ENCODE results near the gene TMEM51. TPM values are rescaled to one million over a fixed set of nuclear protein-coding genes. Genes with fewer than 3 reads are reported as not detected.

The TMEM51 gene
- total and polyA plus RNA-seq, 2 donors = 3.4 to 9.7 TPM

- Histone ChIP-seq H3K27ac (ENCODE audit: low read depth in 1 of 2, low read length in 1 of 2) (peak overlapping the region in 1 of 2 donors; percentile 65), H3K4me3 (ENCODE audit: low read length in 2 of 2) (peak overlapping the region in 1 of 2 donors; percentile 30), H3K4me1 (ENCODE audit: control insufficient read depth in 2 of 2, insufficient read depth in 2 of 2, low read length in 2 of 2) (peaks cover 23 to 61% of the 10 kb centered on the region in 2 donors), H3K9me3 (ENCODE audit: control insufficient read depth in 2 of 2, insufficient read depth in 1 of 2, low read length in 1 of 2) (peaks cover 0 to 1% of the 10 kb centered on the region in 2 donors), H3K36me3 (ENCODE audit: control insufficient read depth in 2 of 2, insufficient read depth in 2 of 2, low read length in 1 of 2) (no peaks in the 10 kb centered on the region), H3K27me3 (ENCODE audit: control insufficient read depth in 2 of 2, insufficient read depth in 1 of 2, low read length in 1 of 2) (peaks cover 37 to 48% of the 10 kb centered on the region in 2 donors)
- 49% methylated on average over 11 of the region's 11 CpGs for whole genome bisulfite sequencing
- peak in 6 of 9 donors; percentile 26 to 77 (median 40) for DNase-seq (ENCODE audit: low read depth in 6 of 9, low spot score in 9 of 9)
Observed at GRCh38 chr1:15155888-15156741, 2.6 kb downstream of the TMEM51 start.

GRCh38 chr1:15156807-15157380, 3.3 kb downstream of the TMEM51 start:
- peak overlapping the region; percentile 19 to 64 for H3K27ac ChIP-seq (ENCODE audit: low read depth in 1 of 2, low read length in 1 of 2)
- H3K4me3 ChIP-seq (ENCODE audit: low read length in 2 of 2) = no peak overlapping the region
- H3K4me1 ChIP-seq (ENCODE audit: control insufficient read depth in 2 of 2, insufficient read depth in 2 of 2, low read length in 2 of 2) = peaks cover 23 to 61% of the 10 kb centered on the region in 2 donors
- DNase-seq (ENCODE audit: low read depth in 6 of 9, low spot score in 9 of 9) = no peak
- H3K9me3 ChIP-seq (ENCODE audit: control insufficient read depth in 2 of 2, insufficient read depth in 1 of 2, low read length in 1 of 2) = peaks cover 0 to 1% of the 10 kb centered on the region in 2 donors
- peaks cover 31 to 41% of the 10 kb centered on the region in 2 donors for H3K27me3 ChIP-seq (ENCODE audit: control insufficient read depth in 2 of 2, insufficient read depth in 1 of 2, low read length in 1 of 2)
- no peaks in the 10 kb centered on the region for H3K36me3 ChIP-seq (ENCODE audit: control insufficient read depth in 2 of 2, insufficient read depth in 2 of 2, low read length in 1 of 2)
- 82% methylated on average over 9 of the region's 9 CpGs for WGBS

- Histone ChIP-seq H3K27me3 (ENCODE audit: control insufficient read depth in 2 of 2, insufficient read depth in 1 of 2, low read length in 1 of 2) (peaks cover 22 to 32% of the 10 kb centered on the region in 2 donors), H3K4me1 (ENCODE audit: control insufficient read depth in 2 of 2, insufficient read depth in 2 of 2, low read length in 2 of 2) (peaks cover 19 to 55% of the 10 kb centered on the region in 2 donors), H3K9me3 (ENCODE audit: control insufficient read depth in 2 of 2, insufficient read depth in 1 of 2, low read length in 1 of 2) (peaks cover 0 to 1% of the 10 kb centered on the region in 2 donors), H3K4me3 (ENCODE audit: low read length in 2 of 2) (no peak overlapping the region), H3K27ac (ENCODE audit: low read depth in 1 of 2, low read length in 1 of 2) (no peak overlapping the region), H3K36me3 (ENCODE audit: control insufficient read depth in 2 of 2, insufficient read depth in 2 of 2, low read length in 1 of 2) (no peaks in the 10 kb centered on the region)
- no peak for DNase-seq (ENCODE audit: low read depth in 6 of 9, low spot score in 9 of 9)
- WGBS = 83% methylated on average over 17 of the region's 17 CpGs
Observed at GRCh38 chr1:15157524-15158399, 4.2 kb downstream of the TMEM51 start.

GRCh38 chr1:15158506-15159165, 5.1 kb downstream of the TMEM51 start:
- Histone ChIP-seq H3K36me3 (ENCODE audit: control insufficient read depth in 2 of 2, insufficient read depth in 2 of 2, low read length in 1 of 2) (no peaks in the 10 kb centered on the region), H3K4me1 (ENCODE audit: control insufficient read depth in 2 of 2, insufficient read depth in 2 of 2, low read length in 2 of 2) (peaks cover 19 to 58% of the 10 kb centered on the region in 2 donors)

GRCh38 chr1:15159166-15159555, 5.6 kb downstream of the TMEM51 start:
- H3K9me3 ChIP-seq (ENCODE audit: control insufficient read depth in 2 of 2, insufficient read depth in 1 of 2, low read length in 1 of 2) = no peaks in the 10 kb centered on the region
- peaks cover 10 to 18% of the 10 kb centered on the region in 2 donors for H3K27me3 ChIP-seq (ENCODE audit: control insufficient read depth in 2 of 2, insufficient read depth in 1 of 2, low read length in 1 of 2)
- DNase-seq (ENCODE audit: low read depth in 6 of 9, low spot score in 9 of 9) = no peak
- H3K4me1 ChIP-seq (ENCODE audit: control insufficient read depth in 2 of 2, insufficient read depth in 2 of 2, low read length in 2 of 2) = peaks cover 19 to 55% of the 10 kb centered on the region in 2 donors
- no peak overlapping the region for H3K4me3 ChIP-seq (ENCODE audit: low read length in 2 of 2)
- no peaks in the 10 kb centered on the region for H3K36me3 ChIP-seq (ENCODE audit: control insufficient read depth in 2 of 2, insufficient read depth in 2 of 2, low read length in 1 of 2)
- no peak overlapping the region for H3K27ac ChIP-seq (ENCODE audit: low read depth in 1 of 2, low read length in 1 of 2)
- 70% methylated on average over 7 of the region's 7 CpGs for WGBS

More at GRCh38 chr1:15158506-15159165, 5.1 kb downstream of the TMEM51 start:
- H3K4me3 ChIP-seq (ENCODE audit: low read length in 2 of 2) = no peak overlapping the region
- no peak overlapping the region for H3K27ac ChIP-seq (ENCODE audit: low read depth in 1 of 2, low read length in 1 of 2)
- no peak for DNase-seq (ENCODE audit: low read depth in 6 of 9, low spot score in 9 of 9)
- no peaks in the 10 kb centered on the region for H3K9me3 ChIP-seq (ENCODE audit: control insufficient read depth in 2 of 2, insufficient read depth in 1 of 2, low read length in 1 of 2)
- 74% methylated on average over 13 of the region's 13 CpGs for WGBS
- H3K27me3 ChIP-seq (ENCODE audit: control insufficient read depth in 2 of 2, insufficient read depth in 1 of 2, low read length in 1 of 2) = peaks cover 14 to 23% of the 10 kb centered on the region in 2 donors

GRCh38 chr1:15160626-15161025, 7.1 kb downstream of the TMEM51 start:
- Histone ChIP-seq H3K27me3 (ENCODE audit: control insufficient read depth in 2 of 2, insufficient read depth in 1 of 2, low read length in 1 of 2) (peaks cover 0 to 3% of the 10 kb centered on the region in 2 donors), H3K4me3 (ENCODE audit: low read length in 2 of 2) (no peak overlapping the region), H3K36me3 (ENCODE audit: control insufficient read depth in 2 of 2, insufficient read depth in 2 of 2, low read length in 1 of 2) (no peaks in the 10 kb centered on the region), H3K4me1 (ENCODE audit: control insufficient read depth in 2 of 2, insufficient read depth in 2 of 2, low read length in 2 of 2) (peaks cover 19 to 43% of the 10 kb centered on the region in 2 donors), H3K27ac (ENCODE audit: low read depth in 1 of 2, low read length in 1 of 2) (no peak overlapping the region), H3K9me3 (ENCODE audit: control insufficient read depth in 2 of 2, insufficient read depth in 1 of 2, low read length in 1 of 2) (no peaks in the 10 kb centered on the region)
- DNase-seq (ENCODE audit: low read depth in 6 of 9, low spot score in 9 of 9) = no peak
- 73% methylated on average over 8 of the region's 8 CpGs for WGBS

- Histone ChIP-seq H3K27me3 (ENCODE audit: control insufficient read depth in 2 of 2, insufficient read depth in 1 of 2, low read length in 1 of 2) (no peaks in the 10 kb centered on the region), H3K36me3 (ENCODE audit: control insufficient read depth in 2 of 2, insufficient read depth in 2 of 2, low read length in 1 of 2) (no peaks in the 10 kb centered on the region), H3K9me3 (ENCODE audit: control insufficient read depth in 2 of 2, insufficient read depth in 1 of 2, low read length in 1 of 2) (no peaks in the 10 kb centered on the region), H3K27ac (ENCODE audit: low read depth in 1 of 2, low read length in 1 of 2) (no peak overlapping the region), H3K4me3 (ENCODE audit: low read length in 2 of 2) (no peak overlapping the region), H3K4me1 (ENCODE audit: control insufficient read depth in 2 of 2, insufficient read depth in 2 of 2, low read length in 2 of 2) (peaks cover 0 to 14% of the 10 kb centered on the region in 2 donors)
- DNase-seq (ENCODE audit: low read depth in 6 of 9, low spot score in 9 of 9) = no peak
- 61% methylated on average over 3 of the region's 3 CpGs for WGBS
Observed at GRCh38 chr1:15167386-15167785, 13.8 kb downstream of the TMEM51 start.

- Histone ChIP-seq H3K36me3 (ENCODE audit: control insufficient read depth in 2 of 2, insufficient read depth in 2 of 2, low read length in 1 of 2) (no peaks in the 10 kb centered on the region), H3K4me3 (ENCODE audit: low read length in 2 of 2) (no peak overlapping the region), H3K27me3 (ENCODE audit: control insufficient read depth in 2 of 2, insufficient read depth in 1 of 2, low read length in 1 of 2) (no peaks in the 10 kb centered on the region), H3K9me3 (ENCODE audit: control insufficient read depth in 2 of 2, insufficient read depth in 1 of 2, low read length in 1 of 2) (no peaks in the 10 kb centered on the region), H3K4me1 (ENCODE audit: control insufficient read depth in 2 of 2, insufficient read depth in 2 of 2, low read length in 2 of 2) (peaks cover 0 to 17% of the 10 kb centered on the region in 2 donors), H3K27ac (ENCODE audit: low read depth in 1 of 2, low read length in 1 of 2) (peak overlapping the region in 1 of 2 donors; percentile 2)
- WGBS = 60% methylated on average over 5 of the region's 5 CpGs
- no peak for DNase-seq (ENCODE audit: low read depth in 6 of 9, low spot score in 9 of 9)
Observed at GRCh38 chr1:15168479-15168878, 14.9 kb downstream of the TMEM51 start.

All from thymus (tissue), 11 donors.